HG02885 (cell line): ENCODE measurements around the gene CRYBG2.
A peak's percentile ranks its signal among the peaks of the same experiment; 100 is the strongest.
"Not testable (repeated sequence)": the region's sequence is repeated elsewhere in the genome, so short reads cannot be mapped to it uniquely, and the experiment has no call there.

Experiments used
- ATAC-seq: cut with Tn5 transposase; IDR thresholded peaks from one replicate; pipeline ENCODE4 v1.9.1; 2021; ENCODE audit warnings: mild to moderate bottlenecking; ENCODE audit not compliant: unreplicated experiment, poor library complexity

CRYBG2 gene

GRCh38 chr1:26372611-26373010 is 18.7 kb upstream of the CRYBG2 start, which contains the start of gene ZNF683:
TSS of gene ZNF683 (minus strand) at chr1:26372750. CDS start at chr1:26368571, 4,179 bp downstream.
- ATAC-seq = not testable (repeated sequence)

- no peak for ATAC-seq
These were observed 18.1 kb upstream of the CRYBG2 start for GRCh38 chr1:26372039-26372438.

DNA sequence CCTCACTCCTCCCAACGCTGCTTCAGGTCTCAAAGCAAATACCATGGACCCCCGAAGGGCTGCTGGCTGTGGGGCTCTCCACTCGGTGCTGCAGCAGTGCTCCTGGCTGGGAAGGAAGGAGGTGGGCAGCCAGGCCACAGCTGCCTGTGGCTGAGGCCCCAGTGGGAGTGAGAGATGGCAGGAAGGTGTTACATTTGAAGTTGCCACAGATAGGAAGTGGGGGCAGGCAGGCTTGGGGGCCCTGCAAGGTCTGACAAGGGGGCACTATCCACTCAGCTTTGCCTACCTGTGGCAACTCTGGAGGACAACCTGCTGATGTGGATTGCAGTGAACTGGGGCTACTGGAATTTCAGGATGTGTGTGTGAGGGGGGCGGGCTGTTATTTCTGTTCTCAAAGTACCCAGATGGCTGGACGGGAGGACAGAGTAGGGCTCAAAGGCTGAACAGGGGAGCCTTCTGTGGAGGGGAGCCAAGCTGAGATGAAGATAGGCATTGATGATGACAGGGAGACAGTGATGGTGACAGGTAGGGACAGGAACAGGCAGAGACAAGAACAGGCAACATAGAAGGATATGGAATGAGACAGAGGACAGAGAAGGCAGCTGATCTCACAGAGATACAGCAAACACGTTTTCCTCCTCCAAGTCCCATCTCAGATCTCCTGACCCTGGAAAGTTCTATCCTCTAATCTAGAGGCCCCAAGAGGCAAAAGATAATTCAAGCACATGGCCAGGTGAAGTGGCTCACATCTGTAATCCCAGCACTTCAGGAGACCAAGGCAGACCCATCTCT is 16.9 kb upstream of the CRYBG2 start:
- ATAC-seq = no peak

- no peak for ATAC-seq
These were observed 14.6 kb upstream of the CRYBG2 start for GRCh38 chr1:26368486-26368885.

- ATAC-seq = no peak
These were observed 14.1 kb upstream of the CRYBG2 start for GRCh38 chr1:26368006-26368405.

GRCh38 chr1:26367441-26367840 is 13.5 kb upstream of the CRYBG2 start:
- no peak for ATAC-seq

DNA sequence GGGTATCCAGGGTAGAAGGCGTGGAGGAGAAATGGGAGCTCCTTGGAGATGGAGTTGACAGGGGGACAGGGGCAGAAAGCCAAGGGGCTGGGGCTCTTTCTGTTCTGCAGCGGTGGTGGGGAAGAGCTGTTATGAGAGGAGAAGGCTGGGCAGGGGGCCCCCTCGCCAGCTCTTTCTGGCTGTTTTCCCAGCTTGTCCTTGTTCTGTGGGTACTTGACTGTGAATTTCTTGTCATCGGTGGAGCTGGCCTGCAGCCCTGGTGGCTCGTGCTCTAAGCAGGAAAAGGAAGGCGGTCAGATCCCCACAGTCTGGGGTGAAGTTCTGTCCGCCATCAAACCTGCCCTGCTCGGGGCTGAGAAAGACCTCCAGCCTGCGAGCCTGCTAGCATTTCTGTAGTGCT is 11.0 kb upstream of the CRYBG2 start:
- ATAC-seq = no peak

DNA sequence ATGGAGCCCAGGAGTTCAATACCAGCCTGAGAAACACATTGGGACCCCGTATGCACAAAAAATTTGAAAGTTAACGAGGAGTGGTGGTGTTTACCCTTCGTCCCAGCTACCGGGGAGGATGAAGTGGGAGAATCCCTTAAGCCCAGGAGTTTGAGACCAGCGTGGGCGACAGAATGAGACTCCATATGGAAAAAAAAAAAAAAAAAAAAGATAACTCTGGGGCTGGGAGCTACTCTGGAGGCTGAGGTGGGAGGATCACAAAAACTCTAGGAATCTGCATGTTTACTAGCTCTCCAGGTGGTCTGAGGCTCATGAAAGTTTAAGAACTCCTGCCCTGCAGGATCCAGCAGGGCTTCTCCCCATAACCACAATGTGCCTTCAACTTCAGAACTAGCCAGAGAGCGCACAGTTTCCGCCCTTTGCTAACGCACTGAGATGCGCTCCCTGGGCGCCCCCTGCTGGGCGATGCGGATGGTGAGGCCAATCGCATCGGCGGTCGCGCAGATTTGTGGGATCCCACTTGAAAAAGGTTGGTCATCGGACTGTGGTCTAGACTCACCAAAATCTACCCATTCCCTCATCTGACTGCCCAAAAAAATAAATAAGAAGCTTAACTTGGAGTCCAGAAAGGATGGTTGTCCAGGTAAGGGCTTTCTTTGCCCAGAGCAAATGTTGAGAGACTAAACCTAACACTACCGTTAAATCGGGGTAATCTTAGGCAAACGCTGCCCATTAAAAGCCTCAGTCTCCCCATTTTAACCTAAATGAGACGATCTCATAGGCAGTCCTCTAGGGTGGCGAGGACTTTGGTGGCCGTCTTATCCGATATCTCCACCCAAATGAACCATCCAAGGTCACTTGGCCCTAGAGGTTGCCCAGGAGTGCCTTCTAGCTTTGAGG is 9.9 kb upstream of the CRYBG2 start:
- peak; percentile 49 for ATAC-seq

GRCh38 chr1:26362331-26362730 is 8.4 kb upstream of the CRYBG2 start:
- ATAC-seq = no peak

DNA sequence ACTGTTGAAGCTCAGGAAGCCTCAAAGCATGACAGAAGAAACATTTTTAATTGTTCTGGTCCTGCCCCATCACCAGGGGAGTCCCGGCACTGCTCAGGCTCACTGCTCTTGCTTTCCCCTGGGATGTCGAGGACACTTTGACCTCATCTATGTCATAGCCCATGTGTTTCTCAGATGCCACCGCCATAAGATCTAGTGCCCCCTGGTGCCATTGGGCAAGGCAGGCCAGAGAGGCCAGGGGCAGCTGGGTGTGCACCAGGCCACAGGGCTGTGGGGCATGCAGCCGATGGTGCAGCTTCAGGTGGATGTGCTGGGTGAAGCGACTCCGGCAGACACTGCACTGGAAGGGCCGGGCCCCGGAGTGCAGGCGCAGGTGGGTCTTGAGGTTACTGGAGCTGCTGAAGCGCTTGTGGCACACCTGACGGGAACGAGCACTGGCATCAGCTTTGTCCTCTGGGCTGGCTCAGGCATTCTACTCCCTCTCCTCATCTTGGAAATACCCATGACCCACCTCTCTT is 7.7 kb upstream of the CRYBG2 start:
- no peak for ATAC-seq

GRCh38 chr1:26360807-26361604 is 7.1 kb upstream of the CRYBG2 start:
- ATAC-seq = no peak

DNA sequence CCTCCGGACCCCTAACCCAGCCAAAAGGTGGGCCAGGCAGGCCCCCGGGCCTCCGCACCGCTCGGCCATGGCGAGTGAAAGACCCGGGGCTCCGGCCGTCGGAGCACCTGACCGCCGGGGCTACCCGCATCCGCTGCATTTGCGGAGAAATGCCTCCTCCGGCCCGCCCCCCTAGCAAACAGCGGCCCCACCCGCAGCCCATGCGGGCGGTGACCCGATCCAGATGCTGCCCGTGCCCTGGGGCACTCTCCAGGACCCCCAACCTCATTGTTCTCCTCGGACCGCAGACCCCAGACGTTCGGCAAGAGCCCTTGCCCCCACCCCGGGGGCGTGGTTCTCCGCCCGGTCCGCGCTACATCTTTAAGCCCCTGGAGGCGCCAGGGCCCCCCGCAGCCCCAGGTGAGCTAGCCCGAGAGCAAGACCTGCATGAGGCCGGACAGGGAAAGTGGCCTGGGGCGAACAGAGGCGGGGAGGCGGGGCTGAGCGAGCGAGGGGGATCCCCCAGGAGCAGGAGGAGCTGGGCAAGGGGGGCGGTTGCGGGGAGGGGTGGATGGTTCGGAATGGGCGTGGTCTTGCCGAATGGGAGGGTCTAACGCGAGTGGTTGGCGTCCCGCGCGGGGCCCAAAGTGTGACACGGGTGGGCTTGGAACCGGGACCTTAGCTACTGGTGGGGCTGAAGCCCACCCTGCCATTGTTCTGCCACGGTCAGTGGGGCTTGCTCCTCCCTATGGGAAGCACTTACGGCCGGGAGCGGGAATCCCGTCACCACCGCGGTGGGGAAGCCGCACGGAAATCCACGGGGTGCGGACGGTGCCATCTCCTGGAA is 6.3 kb upstream of the CRYBG2 start:
- no peak for ATAC-seq

- ATAC-seq = no peak
These were observed 4.8 kb upstream of the CRYBG2 start for GRCh38 chr1:26358411-26359384.

DNA sequence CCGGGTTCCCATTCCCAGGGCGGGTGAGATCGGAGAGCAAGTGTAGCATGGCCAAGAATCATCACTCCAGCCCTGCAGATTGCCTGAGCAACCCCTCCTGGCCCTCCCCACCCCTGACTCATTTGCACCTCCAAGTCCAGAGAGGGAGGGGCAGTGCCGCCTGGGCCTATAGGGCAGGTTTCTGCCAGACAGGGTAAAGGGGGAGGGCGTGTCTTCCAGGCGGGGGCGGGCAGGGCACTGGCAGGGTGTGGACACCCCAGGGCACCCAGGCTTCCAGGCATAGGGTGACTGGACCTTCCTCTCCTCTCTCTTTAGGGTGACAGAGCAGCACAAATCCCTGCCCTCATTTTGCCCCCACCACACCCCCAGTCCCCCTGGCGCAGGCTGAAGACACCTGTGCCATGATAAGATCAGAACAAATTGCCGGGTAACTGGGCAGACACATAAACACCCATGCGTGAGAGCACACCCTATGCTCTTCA is 3.2 kb upstream of the CRYBG2 start:
- ATAC-seq = no peak

DNA sequence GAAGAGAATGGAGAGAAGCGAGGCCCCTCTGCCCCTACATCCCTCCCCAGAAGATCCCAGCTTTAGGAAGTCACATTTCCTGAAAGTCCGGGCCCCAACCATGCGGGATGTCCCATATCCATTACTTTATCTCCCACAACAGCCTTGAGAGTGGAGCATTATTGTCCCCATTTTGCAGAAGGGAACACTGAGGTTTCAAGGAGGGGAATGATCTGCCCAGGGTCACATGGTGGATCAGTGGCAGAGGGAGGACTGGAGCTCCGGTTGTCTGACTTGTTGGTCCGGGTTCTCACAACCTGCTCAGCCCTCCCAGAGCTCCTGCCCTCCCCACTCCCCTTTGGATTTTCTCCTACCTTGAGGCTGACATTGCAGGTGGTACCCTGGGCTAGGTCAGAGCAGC is 2.2 kb upstream of the CRYBG2 start:
- no peak for ATAC-seq

GRCh38 chr1:26354972-26355371 is 1.0 kb upstream of the CRYBG2 start:
- no peak for ATAC-seq

DNA sequence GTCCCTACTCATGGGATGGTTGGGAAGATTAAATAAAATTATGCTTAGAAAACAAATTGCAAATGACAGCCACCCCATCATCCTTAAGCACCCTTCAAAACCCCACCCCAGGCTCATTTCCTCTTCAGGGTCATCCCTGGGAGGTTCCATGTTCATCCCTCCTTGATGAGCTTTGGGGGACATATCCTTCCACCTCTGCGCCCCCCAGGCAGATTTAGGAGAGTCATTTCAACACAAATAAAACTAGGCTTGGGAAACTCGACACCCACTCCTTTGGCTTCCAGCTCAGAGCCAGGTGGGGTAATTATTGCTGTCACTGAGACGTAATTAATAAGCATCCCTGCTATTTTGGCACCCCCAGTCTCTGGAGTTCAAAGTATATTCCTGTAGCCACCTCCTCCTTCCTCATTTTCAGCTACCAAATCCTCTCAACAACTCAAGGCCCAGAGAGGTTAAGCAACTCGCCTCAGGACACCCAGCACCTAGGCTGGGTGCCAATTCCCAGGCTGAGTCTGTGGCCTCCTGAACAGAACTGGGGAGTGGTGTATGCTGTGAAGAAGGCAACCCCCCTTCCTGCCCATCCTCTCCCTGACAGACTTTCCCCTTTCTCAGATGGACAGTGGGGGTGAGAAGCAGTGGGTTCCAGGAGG is 595 bp downstream of the CRYBG2 start:
- ATAC-seq = no peak

GRCh38 chr1:26352338-26352679 is 1.6 kb downstream of the CRYBG2 start:
- no peak for ATAC-seq
